Measurements from ENCODE around the gene CCDC137.

- TF ChIP-seq CTCF (IDR thresholded peaks at IDR 0.05) (no peak), POLR2A (IDR thresholded peaks at IDR 0.05) (no peak)
Observed at GRCh38 chr17:81681672-81682071, 15.1 kb downstream of the CCDC137 start.
